Brain microvascular endothelial cell (primary cell): ENCODE data around the gene APBB3.

Source experiments
- DNase-seq: peaks from one replicate; pipeline ENCODE4 v3.0.0-alpha.2; 2020
- H3K27ac ChIP-seq: fragments of 250-450 bp; sonication (Bioruptor Pico); 2 replicates; pipeline ENCODE4 v1.5.1; 2020; ENCODE audit warnings: mild to moderate bottlenecking, moderate library complexity
- H3K27me3 ChIP-seq: fragments of 250-450 bp; sonication (Bioruptor Pico); replicated peaks from 2 replicates; pipeline ENCODE4 v1.5.1; 2020; ENCODE audit warnings: mild to moderate bottlenecking
- H3K36me3 ChIP-seq: fragments of 250-450 bp; sonication (Bioruptor Pico); replicated peaks from 2 replicates; pipeline ENCODE4 v1.5.1; 2020; ENCODE audit warnings: mild to moderate bottlenecking
- H3K4me3 ChIP-seq: 2 replicates; pipeline ENCODE4 v1.5.1; 2011; ENCODE audit warnings: low read depth, mild to moderate bottlenecking, control low read depth, low read length, moderate library complexity
- CTCF ChIP-seq: IDR thresholded peaks from 2 replicates; pipeline ENCODE4 v1.5.1; 2011; ENCODE audit warnings: low read depth, mild to moderate bottlenecking, moderate library complexity, low read length, control low read depth, inconsistent platforms; ENCODE audit errors: missing control alignments
- in situ Hi-C: cut with HindIII; loops from 2 replicates; pipeline ENCODE4 v1.10.0; 2017; ENCODE audit warnings: low sequenced_read_pairs, low pct_ligation_motif_present

The APBB3 gene

GRCh38 chr5:140567136-140567818 is 2.9 kb upstream of the APBB3 start:
- DNase-seq = no peak
- H3K27me3 ChIP-seq = no peaks in the 10 kb centered on the region
- in situ Hi-C loops = no loop called here

GRCh38 chr5:140566665-140567064 is 2.3 kb upstream of the APBB3 start:
- in situ Hi-C loops = no loop called here
- H3K27ac ChIP-seq = no peak overlapping the region

More at GRCh38 chr5:140567136-140567818, 2.9 kb upstream of the APBB3 start:
- Histone ChIP-seq H3K27ac (no peak overlapping the region), H3K4me3 (no peak overlapping the region), H3K36me3 (peaks cover 7% of the 10 kb centered on the region)
- no peak for TF ChIP-seq CTCF

GRCh38 chr5:140565780-140566095 is 1.3 kb upstream of the APBB3 start:
- Histone ChIP-seq H3K36me3 (peaks cover 7% of the 10 kb centered on the region), H3K27ac (no peak overlapping the region)
- in situ Hi-C loops = no loop called here

More at GRCh38 chr5:140566665-140567064, 2.3 kb upstream of the APBB3 start:
- no peaks in the 10 kb centered on the region for H3K27me3 ChIP-seq
- DNase-seq = no peak
- no peak overlapping the region for H3K4me3 ChIP-seq
- TF ChIP-seq CTCF = no peak
- H3K36me3 ChIP-seq = peaks cover 7% of the 10 kb centered on the region

GRCh38 chr5:140565024-140565779 is 804 bp upstream of the APBB3 start:
- H3K36me3 ChIP-seq = peaks cover 7% of the 10 kb centered on the region
- H3K4me3 ChIP-seq = peak overlapping the region; percentile 96
- peak; percentile 14 for DNase-seq
- peak overlapping the region; percentile 88 for H3K27ac ChIP-seq
- no peaks in the 10 kb centered on the region for H3K27me3 ChIP-seq
- no peak for TF ChIP-seq CTCF
- in situ Hi-C loops = no loop called here

More at GRCh38 chr5:140565780-140566095, 1.3 kb upstream of the APBB3 start:
- Histone ChIP-seq H3K27me3 (no peaks in the 10 kb centered on the region), H3K4me3 (peak overlapping the region; percentile 96)
- no peak for TF ChIP-seq CTCF
- DNase-seq = no peak

GRCh38 chr5:140563596-140563995 is 802 bp downstream of the APBB3 start:
- Histone ChIP-seq H3K36me3 (peaks cover 7% of the 10 kb centered on the region), H3K27ac (no peak overlapping the region), H3K4me3 (peak overlapping the region; percentile 96), H3K27me3 (no peaks in the 10 kb centered on the region)
- in situ Hi-C loops = no loop called here
- no peak for DNase-seq
- TF ChIP-seq CTCF = no peak
